GM10266 (cell line): Measurements from ENCODE around the gene DHX8.

ENCODE experiments used
- DNase-seq: peaks from one replicate; pipeline ENCODE4 v3.0.0; 2012; ENCODE audit errors: extremely low spot score
- CTCF ChIP-seq: IDR thresholded peaks from 2 replicates; pipeline ENCODE4 v1.5.1; 2012; ENCODE audit warnings: mild to moderate bottlenecking, low read depth; ENCODE audit not compliant: control insufficient read depth, insufficient read depth; ENCODE audit errors: missing control alignments

Gene DHX8

DNA sequence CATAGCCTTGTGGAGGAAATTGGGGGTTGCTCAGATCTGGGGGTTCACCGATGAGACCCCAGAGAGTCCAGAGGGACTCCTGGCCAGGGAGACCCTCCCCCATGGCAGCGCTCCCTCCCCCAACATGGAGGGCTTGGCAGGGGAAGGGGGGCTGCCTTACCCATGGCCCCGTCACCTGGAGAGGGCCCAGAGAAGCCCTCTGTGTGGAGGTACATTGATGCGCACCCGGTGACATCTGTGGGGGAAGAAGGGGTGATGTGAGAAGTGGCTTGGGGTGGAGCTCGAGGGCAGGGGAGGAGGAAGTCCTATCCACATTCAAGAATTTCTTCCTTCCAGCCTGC is 46.1 kb downstream of the DHX8 start:
- TF ChIP-seq CTCF = no peak
- DNase-seq = no peak

- DNase-seq = no peak
- no peak for TF ChIP-seq CTCF
These were observed 46.7 kb downstream of the DHX8 start for GRCh38 chr17:43530288-43531081.

DNA sequence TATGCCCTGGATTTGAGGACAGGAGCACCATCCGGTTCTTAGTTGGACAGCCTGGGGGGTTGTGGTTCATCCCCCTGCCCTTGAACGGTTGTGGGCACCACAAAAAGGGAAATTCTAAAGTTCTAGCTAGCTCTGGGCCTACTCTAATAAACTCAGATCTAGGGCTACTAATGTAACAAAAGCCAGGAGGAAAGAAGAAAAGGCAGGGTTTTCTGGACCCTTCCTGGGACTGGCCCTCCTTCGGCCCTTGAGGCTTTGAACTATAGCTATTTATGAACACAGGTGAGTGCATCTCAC is 47.3 kb downstream of the DHX8 start:
- TF ChIP-seq CTCF = no peak
- no peak for DNase-seq

- TF ChIP-seq CTCF = no peak
- DNase-seq = no peak
These were observed 48.2 kb downstream of the DHX8 start for GRCh38 chr17:43531955-43532354.

DNA sequence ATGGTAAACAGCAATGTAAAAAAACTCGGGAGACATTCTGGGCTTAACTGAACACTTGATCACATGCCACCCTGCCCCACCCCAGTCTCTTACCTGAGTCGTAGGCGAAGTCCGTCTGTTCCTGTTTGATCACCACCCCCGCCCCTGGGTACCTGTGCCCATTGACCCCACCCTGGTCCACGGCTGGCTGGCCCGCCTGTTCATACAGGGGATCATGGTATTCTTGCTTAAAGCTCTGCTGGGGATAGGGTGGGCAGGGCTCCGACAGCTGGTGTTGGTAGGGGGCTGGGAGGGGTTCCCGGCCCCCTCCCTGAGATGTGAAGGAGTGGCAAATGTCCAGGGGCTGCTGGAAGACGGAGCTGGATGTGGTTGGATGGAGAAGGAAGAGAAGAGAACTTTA is 48.8 kb downstream of the DHX8 start:
- no peak for DNase-seq
- no peak for TF ChIP-seq CTCF

DNA sequence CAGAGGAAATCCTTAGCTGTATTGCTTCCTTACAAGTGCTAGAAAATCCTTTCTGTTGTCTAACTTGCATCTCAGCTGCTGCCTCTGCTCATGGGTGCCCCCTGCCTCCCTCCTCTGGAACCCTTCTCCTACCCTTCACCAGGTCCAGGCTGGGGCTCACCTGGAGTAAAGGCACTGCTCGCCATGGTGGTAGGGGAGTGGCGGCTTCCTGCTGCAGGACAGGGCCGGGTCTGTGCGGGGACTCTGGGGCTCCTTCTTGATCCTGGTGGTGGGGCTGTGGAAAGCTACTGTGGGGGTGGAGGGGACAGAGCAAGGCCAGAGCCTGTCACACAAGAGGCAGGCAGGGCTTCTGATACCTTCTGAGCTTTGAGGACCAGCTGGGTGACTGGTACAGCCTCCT is 49.9 kb downstream of the DHX8 start:
- TF ChIP-seq CTCF = no peak

DNA sequence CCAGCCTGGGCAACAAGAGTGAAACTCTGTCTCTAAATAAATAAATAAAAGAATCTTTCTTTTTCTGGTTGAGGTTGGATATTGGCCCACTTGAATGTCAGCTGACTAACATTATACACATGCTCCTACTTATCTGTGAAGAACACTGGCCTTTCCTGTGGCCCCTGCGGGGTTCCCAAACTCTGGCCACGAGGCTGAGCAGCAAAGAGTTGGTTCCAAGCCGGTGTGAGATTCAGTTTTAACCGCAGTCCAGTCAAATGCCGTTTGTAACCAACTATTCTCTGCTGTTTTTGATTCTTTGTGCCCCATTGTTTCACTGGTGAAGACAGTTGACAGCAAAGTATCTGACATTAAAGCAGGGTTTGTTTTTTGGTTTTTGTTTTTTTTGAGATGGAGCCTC is 51.1 kb downstream of the DHX8 start:
- no peak for TF ChIP-seq CTCF
- no peak for DNase-seq

More for the DNA sequence above, 49.9 kb downstream of the DHX8 start:
- DNase-seq = no peak
